GM12873 (cell line): ENCODE results near the gene KDM3A.

Experiments used
- TF ChIP-seq, protein P1 (sequence below): IDR thresholded peaks from 2 replicates; pipeline ENCODE4 v1.5.1; 2012; ENCODE audit warnings: low read depth, mild to moderate bottlenecking, moderate library complexity, low read length, control low read depth; ENCODE audit not compliant: insufficient read depth; ENCODE audit errors: missing control alignments

The KDM3A gene

DNA sequence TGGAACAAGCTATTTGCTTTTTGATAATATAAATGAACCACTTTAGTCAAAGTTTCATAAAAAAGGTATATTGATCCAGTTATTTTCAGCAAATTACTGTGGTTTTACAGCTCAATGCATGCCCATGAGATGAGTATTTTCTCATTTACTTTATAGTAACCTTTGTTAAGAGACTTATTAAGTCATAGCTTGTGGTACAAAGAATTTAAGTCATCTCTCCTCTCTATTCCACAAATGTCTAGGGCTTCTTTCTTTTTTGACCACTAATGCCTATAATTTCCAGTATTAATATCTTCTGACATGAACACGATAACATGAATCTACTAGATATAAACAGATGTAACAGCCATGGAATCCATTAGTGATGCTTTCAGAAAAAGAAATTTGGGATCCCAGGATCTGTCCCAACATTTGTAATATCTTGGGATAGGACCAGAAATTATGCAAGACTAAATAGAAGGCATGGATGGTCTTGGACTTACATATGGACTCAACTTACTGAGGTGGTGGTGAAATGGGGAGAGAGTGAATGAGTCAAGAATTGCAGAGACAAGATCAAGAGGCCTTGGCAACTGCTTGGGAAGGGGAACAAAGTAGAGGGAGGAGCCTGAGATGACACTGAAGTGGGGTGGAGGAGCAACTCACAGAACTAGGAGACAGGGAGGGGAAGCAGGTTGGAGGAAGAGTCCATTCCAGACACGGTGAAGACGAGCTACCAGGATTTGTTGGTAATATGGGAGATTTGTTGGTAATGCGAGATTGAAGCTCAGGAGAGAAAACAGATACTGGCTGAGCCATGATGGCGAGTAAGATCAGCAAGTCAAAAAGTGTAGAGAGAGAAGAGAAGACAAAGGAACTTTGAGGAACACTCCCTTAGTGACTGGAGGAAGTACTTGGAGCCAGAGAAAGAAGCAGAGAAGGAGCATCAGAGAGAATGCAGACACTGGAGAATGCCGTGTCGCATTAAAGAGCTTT lies 42.4 kb upstream of the KDM3A start:
- TF ChIP-seq, protein P1, sequence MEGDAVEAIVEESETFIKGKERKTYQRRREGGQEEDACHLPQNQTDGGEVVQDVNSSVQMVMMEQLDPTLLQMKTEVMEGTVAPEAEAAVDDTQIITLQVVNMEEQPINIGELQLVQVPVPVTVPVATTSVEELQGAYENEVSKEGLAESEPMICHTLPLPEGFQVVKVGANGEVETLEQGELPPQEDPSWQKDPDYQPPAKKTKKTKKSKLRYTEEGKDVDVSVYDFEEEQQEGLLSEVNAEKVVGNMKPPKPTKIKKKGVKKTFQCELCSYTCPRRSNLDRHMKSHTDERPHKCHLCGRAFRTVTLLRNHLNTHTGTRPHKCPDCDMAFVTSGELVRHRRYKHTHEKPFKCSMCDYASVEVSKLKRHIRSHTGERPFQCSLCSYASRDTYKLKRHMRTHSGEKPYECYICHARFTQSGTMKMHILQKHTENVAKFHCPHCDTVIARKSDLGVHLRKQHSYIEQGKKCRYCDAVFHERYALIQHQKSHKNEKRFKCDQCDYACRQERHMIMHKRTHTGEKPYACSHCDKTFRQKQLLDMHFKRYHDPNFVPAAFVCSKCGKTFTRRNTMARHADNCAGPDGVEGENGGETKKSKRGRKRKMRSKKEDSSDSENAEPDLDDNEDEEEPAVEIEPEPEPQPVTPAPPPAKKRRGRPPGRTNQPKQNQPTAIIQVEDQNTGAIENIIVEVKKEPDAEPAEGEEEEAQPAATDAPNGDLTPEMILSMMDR, result no peak

DNA sequence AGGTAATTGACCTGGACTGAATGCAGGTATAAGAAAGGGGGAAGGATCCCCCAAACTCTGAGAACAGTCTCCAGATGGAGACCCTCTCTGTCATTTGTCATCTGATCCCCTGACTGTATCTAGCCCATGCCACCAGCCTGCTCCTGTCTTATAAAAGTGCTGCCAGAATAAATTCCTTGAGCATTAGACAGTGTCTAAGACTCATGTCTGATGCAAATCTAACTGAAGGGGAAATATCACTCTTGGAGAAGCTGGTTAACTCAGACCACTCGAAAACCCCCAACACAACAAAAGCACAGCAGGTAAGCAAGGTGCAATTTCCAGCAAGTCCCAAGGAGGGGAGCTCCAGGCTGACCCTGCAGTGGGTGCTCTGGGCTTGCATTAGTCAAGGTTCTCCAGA lies 40.9 kb upstream of the KDM3A start:
- TF ChIP-seq, protein P1, result no peak

DNA sequence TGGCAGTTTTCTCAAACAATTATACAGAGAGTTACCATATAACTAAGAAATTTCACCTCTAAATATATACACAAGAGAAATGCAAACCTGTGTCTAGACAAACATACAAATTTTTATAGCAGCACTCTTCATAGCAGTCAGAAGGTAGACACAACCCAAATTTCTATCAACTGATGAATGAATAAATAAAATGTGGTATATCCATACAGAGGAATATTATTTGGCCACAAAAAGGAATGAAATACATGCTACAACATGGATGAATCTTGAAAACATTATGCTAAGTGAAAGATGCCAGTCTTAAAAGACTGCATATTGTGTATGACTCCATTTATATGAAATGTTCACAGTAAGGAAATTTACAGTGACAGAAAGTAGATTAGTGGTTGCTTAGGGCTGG lies 30.6 kb upstream of the KDM3A start:
- TF ChIP-seq, protein P1, result no peak

DNA sequence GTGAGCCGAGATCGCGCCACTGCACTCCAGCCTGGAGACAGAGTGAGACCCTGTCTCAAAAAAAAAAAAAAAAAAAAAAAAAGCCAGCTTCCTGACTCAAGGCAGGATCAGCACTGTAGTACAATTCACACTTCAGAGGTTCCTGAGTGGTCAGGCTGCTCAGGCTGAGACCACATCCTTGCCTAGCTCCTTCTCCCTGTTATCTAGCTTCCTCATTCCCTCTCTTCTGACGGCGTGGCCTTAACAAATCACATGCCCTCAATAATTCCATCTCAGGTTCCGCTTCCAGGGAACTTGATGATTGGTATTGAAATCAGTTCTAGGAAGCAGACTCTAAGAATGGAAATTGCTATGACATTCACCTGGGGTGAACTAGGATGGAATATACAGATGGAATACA lies 29.8 kb upstream of the KDM3A start:
- TF ChIP-seq, protein P1, result no peak

DNA sequence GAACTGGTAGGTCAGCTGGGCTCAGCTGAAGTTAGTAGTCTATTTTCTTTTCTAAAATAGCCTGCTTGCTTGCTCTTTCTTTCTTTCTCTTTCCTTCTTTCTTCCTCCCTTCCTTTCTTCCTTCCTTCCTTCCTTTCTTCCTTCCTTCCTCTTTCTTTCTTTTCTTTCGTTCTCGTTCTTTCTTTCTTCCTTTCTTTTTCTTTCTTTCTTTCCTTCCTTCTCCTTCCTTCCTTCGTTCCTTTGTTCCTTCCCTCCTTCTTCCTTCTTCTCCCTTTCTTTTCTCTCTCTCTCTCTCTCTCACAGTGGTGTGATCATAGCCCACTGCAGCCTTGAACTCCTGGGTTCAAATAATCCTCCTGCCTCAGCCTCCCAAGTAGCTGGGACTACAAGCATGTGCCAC lies 29.2 kb upstream of the KDM3A start:
- TF ChIP-seq, protein P1, result no peak

DNA sequence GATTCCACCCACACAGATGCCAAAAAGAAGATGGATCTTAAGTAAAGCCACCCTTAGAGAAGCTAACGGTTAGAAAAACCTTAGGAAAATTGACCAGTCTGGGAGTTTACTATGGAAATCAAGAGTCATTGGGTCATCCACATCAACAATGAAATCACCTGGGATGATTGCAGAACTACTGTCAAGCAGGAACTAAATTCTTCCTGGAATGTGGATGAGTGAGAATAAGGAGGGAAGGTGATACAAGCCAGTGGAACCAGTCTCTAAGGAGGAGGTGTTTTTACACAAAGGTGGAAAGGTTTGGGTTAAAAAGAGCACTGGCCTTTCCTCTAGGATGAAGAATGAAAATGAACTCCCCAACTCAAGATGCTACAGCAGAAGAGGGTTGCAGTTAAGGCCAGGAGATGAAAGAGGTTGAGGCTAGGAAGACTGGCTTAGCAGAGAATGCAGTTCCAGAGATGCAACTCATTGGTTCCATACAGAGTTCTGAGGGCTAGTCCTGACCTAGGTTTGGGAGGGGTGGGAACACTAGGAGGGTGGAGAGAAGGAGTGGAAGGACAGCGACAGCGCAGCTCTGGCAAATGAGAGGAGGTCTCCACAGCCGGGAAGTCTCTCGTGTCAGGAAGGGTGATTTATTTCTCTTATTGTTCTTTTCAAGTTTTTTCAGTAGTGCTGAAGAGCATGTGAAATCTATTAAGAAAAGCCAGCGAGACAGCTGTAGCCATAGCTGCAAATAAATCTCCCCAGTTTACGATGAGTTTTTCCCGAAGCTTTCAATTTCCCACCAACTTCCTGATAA lies 27.7 kb upstream of the KDM3A start:
- TF ChIP-seq, protein P1, result no peak

DNA sequence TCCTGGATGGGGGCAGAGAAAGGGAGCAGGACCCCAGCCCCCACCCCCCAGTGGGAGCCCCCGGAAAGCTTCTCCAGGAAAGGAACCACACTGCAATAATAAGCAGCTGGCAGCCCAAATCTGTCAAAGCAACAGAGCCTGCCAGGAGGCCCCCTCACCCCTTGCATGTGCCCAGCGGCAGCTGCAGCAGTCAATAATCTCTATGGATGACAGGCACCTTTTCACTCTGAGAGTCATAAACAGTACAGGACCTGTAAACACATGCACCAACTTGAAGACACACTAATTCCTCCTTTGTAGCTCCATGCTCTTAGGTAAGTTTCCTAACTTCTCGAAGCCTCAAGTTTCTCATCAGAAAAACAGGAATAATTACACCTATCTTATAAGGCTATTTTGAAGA lies 26.2 kb upstream of the KDM3A start:
- TF ChIP-seq, protein P1, result no peak
